GM23248 (cell line): ENCODE data around the gene NKAIN1. TPM values are rescaled to one million over a fixed set of nuclear protein-coding genes. Genes with fewer than 3 reads are reported as not detected.

Experiments
- DNase-seq: peaks from one replicate; pipeline ENCODE4 v3.0.0-alpha.2; 2015
- H2AFZ ChIP-seq: fragments of 200-600 bp; sonication (generic); 2 replicates; pipeline ENCODE4 v1.6.1; 2016; ENCODE audit warnings: antibody characterized with exemption
- H3F3A ChIP-seq: fragments of 200-600 bp; sonication (generic); 2 replicates; pipeline ENCODE4 v1.6.1; 2016; ENCODE audit warnings: mild to moderate bottlenecking, antibody characterized with exemption, mixed run types; ENCODE audit not compliant: insufficient read depth
- H3K27ac ChIP-seq: fragments of 200-600 bp; sonication (generic); 2 replicates; pipeline ENCODE4 v1.5.1; 2016; ENCODE audit warnings: mild to moderate bottlenecking
- H3K27me3 ChIP-seq: fragments of 200-600 bp; sonication (generic); replicated peaks from 2 replicates; pipeline ENCODE4 v1.6.1; 2016; ENCODE audit warnings: mild to moderate bottlenecking; ENCODE audit not compliant: insufficient read depth
- H3K36me3 ChIP-seq: fragments of 200-600 bp; sonication (generic); 2 replicates; pipeline ENCODE4 v1.6.1; 2016; ENCODE audit warnings: low read depth, mild to moderate bottlenecking
- H3K4me1 ChIP-seq: fragments of 200-600 bp; sonication (generic); 2 replicates; pipeline ENCODE4 v1.6.1; 2016; ENCODE audit warnings: mild to moderate bottlenecking; ENCODE audit not compliant: insufficient read depth
- H3K4me2 ChIP-seq: fragments of 200-600 bp; sonication (generic); one replicate; pipeline ENCODE4 v1.6.1; 2016; ENCODE audit warnings: mild to moderate bottlenecking; ENCODE audit not compliant: unreplicated experiment
- H3K4me3 ChIP-seq: fragments of 200-600 bp; sonication (generic); 2 replicates; pipeline ENCODE4 v1.5.1; 2016; ENCODE audit warnings: mild to moderate bottlenecking
- H3K79me2 ChIP-seq: fragments of 200-600 bp; sonication (generic); 2 replicates; pipeline ENCODE4 v1.6.1; 2016; ENCODE audit warnings: mild to moderate bottlenecking; ENCODE audit not compliant: insufficient read depth
- H3K9ac ChIP-seq: fragments of 200-600 bp; sonication (generic); 2 replicates; pipeline ENCODE4 v1.6.1; 2016; ENCODE audit warnings: mild to moderate bottlenecking
- H3K9me2 ChIP-seq: fragments of 200-600 bp; sonication (generic); 2 replicates; pipeline ENCODE4 v1.6.1; 2016; ENCODE audit warnings: mixed run types, mild to moderate bottlenecking, moderate library complexity; ENCODE audit not compliant: insufficient read depth
- H3K9me3 ChIP-seq: fragments of 200-600 bp; sonication (generic); one replicate; pipeline ENCODE4 v1.6.1; 2017; ENCODE audit warnings: low read depth
- H4K20me1 ChIP-seq: fragments of 200-600 bp; sonication (generic); 2 replicates; pipeline ENCODE4 v1.6.0; 2016; ENCODE audit not compliant: insufficient read depth
- EZH2 ChIP-seq: fragments of 200-600 bp; sonication (generic); IDR thresholded peaks from 2 replicates; pipeline ENCODE4 v1.6.1; 2018; ENCODE audit warnings: antibody characterized with exemption, mild to moderate bottlenecking; ENCODE audit not compliant: insufficient read depth, poor library complexity, severe bottlenecking
- EZH2phosphoT487 ChIP-seq: fragments of 200-600 bp; sonication (generic); IDR thresholded peaks from 2 replicates; pipeline ENCODE4 v1.6.1; 2018; ENCODE audit warnings: antibody characterized with exemption, moderate library complexity, mild to moderate bottlenecking, low read depth; ENCODE audit not compliant: insufficient read depth
- WGBS, 2 experiments: methylation state at CpG; one replicate each; pipeline ENCODE4 v1.1.6; 2015 to 2017; ENCODE audit warnings: low lambda C conversion rate in 2 of 2, low coverage in 1 of 2; ENCODE audit errors: missing lambda C conversion rate in 2 of 2; 5-methylcytosine and 5-hydroxymethylcytosine counted together
- in situ Hi-C: fragments of 300-500 bp; cut with MboI; formaldehyde crosslinking; loops from 2 replicates; pipeline ENCODE4 v1.15.0; 2020
- polyA plus RNA-seq: library from polyadenylated mRNA; unstranded; fragments of >200 nt; fragmentation: Nextera tagmentation; extraction: Ambion mirVana; gene quantifications from 2 replicates; pipeline ENCODE4 v1.2.1, GENCODE V29; 2016
- total RNA-seq: library from RNA; depleted of rRNA; stranded (reverse); fragments of >200 nt; shearing (Covaris generic); gene quantifications from 2 replicates; pipeline ENCODE4 v1.2.3, GENCODE V29; 2014

Gene NKAIN1
- total and polyA plus RNA-seq, 2 experiments from 2014 or later, result 0.11 TPM; not detected in 1

DNA sequence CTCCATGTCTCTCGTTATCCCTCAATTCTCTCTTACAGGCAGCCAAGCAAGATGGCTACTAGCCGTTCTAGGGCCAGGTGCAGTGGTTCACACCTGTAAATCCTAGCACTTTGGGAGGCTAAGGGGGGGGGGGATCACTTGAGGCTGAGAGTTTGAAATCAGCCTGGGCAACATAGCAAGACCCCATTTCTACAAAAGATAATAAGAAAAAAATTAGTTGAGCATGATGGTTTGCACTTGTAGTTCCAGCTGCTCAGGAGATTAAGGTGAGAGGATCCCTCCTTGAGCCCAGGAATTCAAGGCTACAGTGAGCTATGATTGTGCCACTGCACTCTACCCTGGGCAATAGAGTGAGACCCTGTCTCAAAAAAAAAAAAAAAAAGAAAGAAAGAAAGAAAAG is 80.4 kb downstream of the NKAIN1 start:
- 96% methylated on average over 2 of the region's 2 CpGs for WGBS, 2 experiments
- H3K36me3 ChIP-seq, result no peaks in the 10 kb centered on the region
- TF ChIP-seq EZH2phosphoT487 (no peak), EZH2 (no peak)
- no peaks in the 10 kb centered on the region for H4K20me1 ChIP-seq
- in situ Hi-C loops, result no loop called here
- DNase-seq, result no peak
- H3F3A ChIP-seq, result peaks cover 6% of the 10 kb centered on the region
- H2AFZ ChIP-seq, result no peak overlapping the region
- H3K4me1 ChIP-seq, result peaks cover 3% of the 10 kb centered on the region; the same call in 1 of the 2 replicates
- H3K4me3 ChIP-seq, result no peak overlapping the region
- no peak overlapping the region for H3K27ac ChIP-seq
- no peaks in the 10 kb centered on the region for H3K79me2 ChIP-seq
- H3K4me2 ChIP-seq, result no peak overlapping the region
- H3K9ac ChIP-seq, result no peak overlapping the region
- no peaks in the 10 kb centered on the region for H3K9me3 ChIP-seq
- no peaks in the 10 kb centered on the region for H3K27me3 ChIP-seq
- no peaks in the 10 kb centered on the region for H3K9me2 ChIP-seq

DNA sequence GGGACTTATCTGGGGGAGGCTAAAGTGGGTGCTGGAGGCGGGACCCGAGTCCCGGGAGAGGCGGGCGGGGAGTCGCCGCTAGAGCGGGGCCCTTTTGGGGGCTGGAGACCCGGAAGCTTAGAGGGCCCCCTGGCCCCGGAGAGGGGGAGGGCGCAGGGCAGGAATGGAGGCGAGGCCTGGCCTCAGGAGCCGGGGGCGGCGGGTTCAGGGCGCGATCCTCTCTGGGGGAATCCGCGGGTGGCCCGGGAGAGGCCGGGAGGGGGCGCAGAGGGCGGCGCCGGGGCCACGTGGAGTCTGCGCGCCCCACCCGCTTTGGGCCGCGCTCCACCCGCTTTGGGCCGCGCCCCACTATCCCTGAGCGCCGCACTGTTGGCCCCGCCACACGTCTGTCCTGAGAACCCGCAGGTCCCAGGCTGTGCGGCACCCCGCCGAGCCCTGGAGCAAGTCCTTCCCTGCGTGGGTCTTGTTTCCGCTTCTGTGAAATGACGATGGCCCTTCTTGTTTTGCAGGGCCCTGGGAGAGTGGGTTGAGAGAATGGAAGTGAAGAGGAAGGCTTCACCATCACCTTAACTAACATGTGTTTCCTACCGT is 84.4 kb downstream of the NKAIN1 start:
- Histone ChIP-seq H3K9ac (peak overlapping the region; percentile 84), H3K9me2 (no peaks in the 10 kb centered on the region), H3K4me1 (peaks cover 13% of the 10 kb centered on the region), H3F3A (peaks cover 25% of the 10 kb centered on the region), H2AFZ (peak overlapping the region; percentile 77), H3K27ac (peak overlapping the region; percentile 53), H4K20me1 (no peaks in the 10 kb centered on the region), H3K79me2 (no peaks in the 10 kb centered on the region), H3K4me3 (peak overlapping the region; percentile 76), H3K9me3 (no peaks in the 10 kb centered on the region), H3K36me3 (no peaks in the 10 kb centered on the region), H3K4me2 (peak overlapping the region; percentile 87), H3K27me3 (no peaks in the 10 kb centered on the region)
- DNase-seq, result peak; percentile 89
- WGBS, 2 experiments, result 4% methylated on average over 18 to 31 of the region's 46 CpGs
- in situ Hi-C loops, result no loop called here
- no peak for TF ChIP-seq EZH2phosphoT487
- no peak for TF ChIP-seq EZH2

DNA sequence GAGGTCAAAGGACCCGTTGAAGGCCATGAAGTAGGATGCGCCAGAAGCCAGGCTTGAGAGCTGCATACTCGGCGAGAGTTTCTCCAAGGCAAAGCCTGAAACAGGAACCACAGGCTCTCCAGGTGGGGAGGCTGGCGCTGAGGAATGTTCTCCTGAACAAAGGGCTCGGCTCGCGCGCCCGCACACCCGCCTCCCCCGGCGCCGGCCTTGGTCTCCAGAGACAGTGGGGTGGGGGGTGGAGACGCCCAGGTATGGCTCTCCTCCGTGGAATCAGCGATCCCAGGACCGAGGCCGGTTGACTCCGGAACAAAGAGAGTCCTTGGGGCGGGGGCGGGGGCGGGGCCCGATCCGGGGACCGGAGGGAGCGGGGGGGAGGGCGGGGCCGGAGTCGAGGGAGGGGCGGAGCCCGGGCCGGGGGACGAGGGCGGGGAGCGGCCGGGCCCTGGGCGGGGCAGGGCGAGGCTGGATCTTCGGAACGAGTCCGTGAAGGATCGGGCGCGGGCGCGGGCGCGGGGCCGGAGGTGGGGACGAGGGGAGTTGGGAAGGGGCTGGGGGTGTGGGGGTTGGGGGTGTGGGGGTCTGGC is 85.0 kb downstream of the NKAIN1 start:
- peak; percentile 89 for DNase-seq
- Histone ChIP-seq H3K9me2 (no peaks in the 10 kb centered on the region), H3K4me3 (peak overlapping the region; percentile 76), H3K9ac (peak overlapping the region; percentile 84), H3K4me2 (peak overlapping the region; percentile 41), H3K27me3 (no peaks in the 10 kb centered on the region), H3F3A (peaks cover 25% of the 10 kb centered on the region), H3K4me1 (peaks cover 13% of the 10 kb centered on the region), H4K20me1 (no peaks in the 10 kb centered on the region), H3K79me2 (no peaks in the 10 kb centered on the region), H3K27ac (peak overlapping the region; percentile 67), H3K36me3 (no peaks in the 10 kb centered on the region), H2AFZ (peak overlapping the region; percentile 87), H3K9me3 (no peaks in the 10 kb centered on the region)
- 7 to 15% methylated on average over 20 to 51 of the region's 51 CpGs for WGBS, 2 experiments
- in situ Hi-C loops, result no loop called here
- no peak for TF ChIP-seq EZH2
- TF ChIP-seq EZH2phosphoT487, result no peak

DNA sequence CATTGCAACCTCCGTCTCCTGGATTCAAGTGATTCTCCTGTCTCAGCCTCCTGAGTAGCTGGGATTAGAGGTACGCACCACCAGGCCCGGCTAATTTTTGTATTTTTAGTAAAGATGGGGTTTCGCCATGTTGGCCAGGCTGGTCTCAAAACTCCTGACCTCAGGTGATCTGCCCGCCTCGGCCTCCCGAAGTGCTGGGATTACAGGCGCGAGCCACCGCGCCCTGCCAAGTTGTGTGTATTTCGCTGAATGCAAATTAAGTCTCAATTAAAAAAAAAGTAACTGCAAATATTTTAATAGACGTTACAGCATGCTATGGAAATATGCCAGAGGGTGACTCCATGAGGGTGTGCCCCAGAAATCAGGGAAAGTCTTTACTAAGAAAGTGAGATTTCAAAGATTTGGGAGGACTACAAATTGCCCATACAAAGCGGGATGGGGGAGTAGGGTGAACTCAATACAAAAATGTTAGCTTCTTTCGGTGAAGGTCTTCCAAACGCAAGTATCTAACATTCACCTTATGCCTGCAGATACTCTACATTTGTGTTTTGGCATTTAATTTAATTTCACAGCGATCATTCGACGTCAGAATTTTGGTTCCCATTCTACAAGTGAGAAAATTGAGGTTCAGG is 85.6 kb downstream of the NKAIN1 start:
- Histone ChIP-seq H3K9me2 (no peaks in the 10 kb centered on the region), H3K9ac (peak overlapping the region; percentile 75), H3K4me3 (peak overlapping the region; percentile 63), H3K9me3 (no peaks in the 10 kb centered on the region), H3K79me2 (no peaks in the 10 kb centered on the region), H3K36me3 (no peaks in the 10 kb centered on the region), H3K27me3 (no peaks in the 10 kb centered on the region), H3K27ac (peak overlapping the region; percentile 67), H2AFZ (peak overlapping the region; percentile 87), H3K4me1 (peaks cover 13% of the 10 kb centered on the region), H3K4me2 (peak overlapping the region; percentile 41), H3F3A (peaks cover 25% of the 10 kb centered on the region), H4K20me1 (no peaks in the 10 kb centered on the region)
- in situ Hi-C loops, result no loop called here
- 81 to 82% methylated on average over 19 of the region's 19 CpGs for WGBS, 2 experiments
- TF ChIP-seq EZH2phosphoT487 (no peak), EZH2 (no peak)
- peak; percentile 65 for DNase-seq
